Ishikawa (cell line): ENCODE results near the gene ZNF800.

ENCODE experiments used
- CEBPB ChIP-seq: IDR thresholded peaks from 2 replicates; pipeline ENCODE4 v1.6.1; 2012
- EGR1 ChIP-seq: IDR thresholded peaks from 2 replicates; pipeline ENCODE4 v1.6.1; 2012
- FOXM1 ChIP-seq: IDR thresholded peaks from 2 replicates; pipeline ENCODE4 v1.6.1; 2012; ENCODE audit warnings: low read depth, borderline replicate concordance
- RAD21 ChIP-seq: IDR thresholded peaks from 2 replicates; pipeline ENCODE4 v1.6.1; 2012; ENCODE audit warnings: low read depth
- TAF1 ChIP-seq: IDR thresholded peaks from 2 replicates; pipeline ENCODE4 v1.6.1; 2012; ENCODE audit warnings: low read depth, mild to moderate bottlenecking
- TCF12 ChIP-seq: IDR thresholded peaks from 2 replicates; pipeline ENCODE4 v1.6.1; 2012; ENCODE audit warnings: low read depth
- TEAD4 ChIP-seq: IDR thresholded peaks from 2 replicates; pipeline ENCODE4 v1.6.1; 2012
- YY1 ChIP-seq: IDR thresholded peaks from 2 replicates; pipeline ENCODE4 v1.6.1; 2012; ENCODE audit warnings: low read depth
- TF ChIP-seq, protein P1 (sequence below): IDR thresholded peaks from 2 replicates; pipeline ENCODE4 v1.6.1; 2012
- TF ChIP-seq, protein P2 (sequence below): IDR thresholded peaks from 2 replicates; pipeline ENCODE4 v1.6.1; 2012; ENCODE audit warnings: low read depth, mild to moderate bottlenecking
- TF ChIP-seq, protein P3 (sequence below): IDR thresholded peaks from 2 replicates; pipeline ENCODE4 v1.6.1; 2012

DNA sequence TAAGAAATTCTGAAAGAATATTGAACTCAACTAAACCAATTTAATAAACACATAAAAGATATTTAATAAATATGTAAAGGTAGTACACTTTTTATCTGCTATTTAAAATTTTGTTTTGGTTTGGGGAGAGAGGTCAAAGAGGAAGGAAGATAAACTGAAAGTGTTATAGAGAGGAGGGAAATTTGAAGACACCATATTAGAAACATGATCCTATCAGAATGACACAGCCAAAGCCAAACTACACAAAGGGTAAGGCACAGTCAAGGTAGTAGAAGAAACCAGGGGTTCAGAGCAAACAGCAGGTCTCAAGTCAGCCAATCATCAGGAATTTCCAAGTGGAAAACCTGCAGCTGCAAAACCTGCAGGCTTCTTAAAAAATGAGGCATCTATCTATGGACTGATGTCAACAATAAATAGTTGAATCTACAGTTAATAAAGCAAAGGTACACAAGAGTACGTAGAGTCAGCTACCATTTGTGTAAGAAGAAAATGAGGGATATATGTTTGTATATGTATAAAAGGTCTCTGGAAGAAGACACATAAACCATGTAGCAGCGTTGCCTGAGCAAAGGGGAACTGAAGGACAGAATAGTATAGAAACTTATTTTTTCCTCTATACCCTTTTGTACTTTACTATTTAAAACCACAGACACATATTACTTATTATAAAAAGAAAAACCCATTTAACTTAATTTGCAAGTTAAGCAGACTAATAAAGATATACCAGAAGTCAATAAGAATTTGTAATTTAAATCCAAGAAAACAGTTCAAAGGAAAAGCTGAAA is 10.0 kb downstream of the ZNF800 start:
- TF ChIP-seq, protein P1, sequence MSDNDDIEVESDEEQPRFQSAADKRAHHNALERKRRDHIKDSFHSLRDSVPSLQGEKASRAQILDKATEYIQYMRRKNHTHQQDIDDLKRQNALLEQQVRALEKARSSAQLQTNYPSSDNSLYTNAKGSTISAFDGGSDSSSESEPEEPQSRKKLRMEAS = no peak
- TF ChIP-seq YY1 = no peak
- TF ChIP-seq, protein P2, sequence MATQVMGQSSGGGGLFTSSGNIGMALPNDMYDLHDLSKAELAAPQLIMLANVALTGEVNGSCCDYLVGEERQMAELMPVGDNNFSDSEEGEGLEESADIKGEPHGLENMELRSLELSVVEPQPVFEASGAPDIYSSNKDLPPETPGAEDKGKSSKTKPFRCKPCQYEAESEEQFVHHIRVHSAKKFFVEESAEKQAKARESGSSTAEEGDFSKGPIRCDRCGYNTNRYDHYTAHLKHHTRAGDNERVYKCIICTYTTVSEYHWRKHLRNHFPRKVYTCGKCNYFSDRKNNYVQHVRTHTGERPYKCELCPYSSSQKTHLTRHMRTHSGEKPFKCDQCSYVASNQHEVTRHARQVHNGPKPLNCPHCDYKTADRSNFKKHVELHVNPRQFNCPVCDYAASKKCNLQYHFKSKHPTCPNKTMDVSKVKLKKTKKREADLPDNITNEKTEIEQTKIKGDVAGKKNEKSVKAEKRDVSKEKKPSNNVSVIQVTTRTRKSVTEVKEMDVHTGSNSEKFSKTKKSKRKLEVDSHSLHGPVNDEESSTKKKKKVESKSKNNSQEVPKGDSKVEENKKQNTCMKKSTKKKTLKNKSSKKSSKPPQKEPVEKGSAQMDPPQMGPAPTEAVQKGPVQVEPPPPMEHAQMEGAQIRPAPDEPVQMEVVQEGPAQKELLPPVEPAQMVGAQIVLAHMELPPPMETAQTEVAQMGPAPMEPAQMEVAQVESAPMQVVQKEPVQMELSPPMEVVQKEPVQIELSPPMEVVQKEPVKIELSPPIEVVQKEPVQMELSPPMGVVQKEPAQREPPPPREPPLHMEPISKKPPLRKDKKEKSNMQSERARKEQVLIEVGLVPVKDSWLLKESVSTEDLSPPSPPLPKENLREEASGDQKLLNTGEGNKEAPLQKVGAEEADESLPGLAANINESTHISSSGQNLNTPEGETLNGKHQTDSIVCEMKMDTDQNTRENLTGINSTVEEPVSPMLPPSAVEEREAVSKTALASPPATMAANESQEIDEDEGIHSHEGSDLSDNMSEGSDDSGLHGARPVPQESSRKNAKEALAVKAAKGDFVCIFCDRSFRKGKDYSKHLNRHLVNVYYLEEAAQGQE = no peak
- TF ChIP-seq, protein P3, sequence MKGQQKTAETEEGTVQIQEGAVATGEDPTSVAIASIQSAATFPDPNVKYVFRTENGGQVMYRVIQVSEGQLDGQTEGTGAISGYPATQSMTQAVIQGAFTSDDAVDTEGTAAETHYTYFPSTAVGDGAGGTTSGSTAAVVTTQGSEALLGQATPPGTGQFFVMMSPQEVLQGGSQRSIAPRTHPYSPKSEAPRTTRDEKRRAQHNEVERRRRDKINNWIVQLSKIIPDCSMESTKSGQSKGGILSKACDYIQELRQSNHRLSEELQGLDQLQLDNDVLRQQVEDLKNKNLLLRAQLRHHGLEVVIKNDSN = no peak
- TF ChIP-seq TAF1 = no peak
- no peak for TF ChIP-seq EGR1
- TF ChIP-seq CEBPB = no peak
- TF ChIP-seq RAD21 = no peak
- no peak for TF ChIP-seq TEAD4
- no peak for TF ChIP-seq TCF12
- no peak for TF ChIP-seq FOXM1
